Prostate gland (tissue), 2 donors: ENCODE measurements around the gene DYRK2. TPM values are rescaled to one million over a fixed set of nuclear protein-coding genes. Genes with fewer than 3 reads are reported as not detected.

Experiments
- DNase-seq: peaks from one replicate; pipeline ENCODE4 v3.0.0-alpha.2; 2019; ENCODE audit warnings: low spot score
- H3K27ac ChIP-seq, 2 donors: fragments of 200-600 bp; sonication (generic); 2 replicates each; pipeline ENCODE4 v1.5.1; 2017 to 2019
- H3K27me3 ChIP-seq: fragments of 200-600 bp; sonication (generic); replicated peaks from 2 replicates; pipeline ENCODE4 v1.5.1; 2019; ENCODE audit not compliant: insufficient read depth
- H3K36me3 ChIP-seq, 2 donors: fragments of 200-600 bp; sonication (generic); 1 replicate in 1 of 2; 2 replicates in 1 of 2; pipeline versions ENCODE4 v1.5.1 to v1.8.1; 2017 to 2019
- H3K4me1 ChIP-seq: fragments of 200-600 bp; sonication (generic); replicated peaks from 2 replicates; pipeline ENCODE4 v1.5.1; 2019
- H3K4me3 ChIP-seq, 2 donors: fragments of 200-600 bp; sonication (generic); 2 replicates each; pipeline ENCODE4 v1.5.1; 2017 to 2019
- H3K9me3 ChIP-seq: fragments of 200-600 bp; sonication (generic); 2 replicates; pipeline ENCODE4 v1.5.1; 2017
- POLR2A ChIP-seq: fragments of 450-650 bp; IDR thresholded peaks from one replicate; pipeline ENCODE4 v1.6.1; 2016; ENCODE audit warnings: antibody characterized with exemption, mild to moderate bottlenecking
- POLR2AphosphoS5 ChIP-seq: sonication (generic); formaldehyde crosslinking; IDR thresholded peaks from one replicate; pipeline ENCODE4 v1.6.1; 2017; ENCODE audit warnings: antibody characterized with exemption
- WGBS: methylation state at CpG from one replicate; pipeline ENCODE4 v1.1.5; 2018; 5-methylcytosine and 5-hydroxymethylcytosine counted together
- intact Hi-C: fragments of 100-400 bp; cut with DNase I; formaldehyde crosslinking; loops from one replicate; pipeline ENCODE4 v1.14.2; 2022
- total RNA-seq, 2 donors: library from RNA; depleted of rRNA; stranded (reverse); fragments of >200 nt; gene quantifications; one replicate each; pipeline ENCODE4 v1.1.0, GENCODE V29; 2016
- TF ChIP-seq, protein P1 (sequence below), 4 experiments: fragments of 200-600 bp in 2 of 4; fragments of 450-650 bp in 2 of 4; sonication (generic) in 2 of 4; IDR thresholded peaks; 1 replicate in 3 of 4; 2 replicates in 1 of 4; pipeline ENCODE4 v1.5.1; 2016 to 2019; ENCODE audit warnings: antibody characterized with exemption in 4 of 4, mild to moderate bottlenecking in 2 of 4, moderate library complexity in 2 of 4

Gene DYRK2
- total RNA-seq, 2 donors from 2014 or later = 16.7 to 31.9 TPM

DNA sequence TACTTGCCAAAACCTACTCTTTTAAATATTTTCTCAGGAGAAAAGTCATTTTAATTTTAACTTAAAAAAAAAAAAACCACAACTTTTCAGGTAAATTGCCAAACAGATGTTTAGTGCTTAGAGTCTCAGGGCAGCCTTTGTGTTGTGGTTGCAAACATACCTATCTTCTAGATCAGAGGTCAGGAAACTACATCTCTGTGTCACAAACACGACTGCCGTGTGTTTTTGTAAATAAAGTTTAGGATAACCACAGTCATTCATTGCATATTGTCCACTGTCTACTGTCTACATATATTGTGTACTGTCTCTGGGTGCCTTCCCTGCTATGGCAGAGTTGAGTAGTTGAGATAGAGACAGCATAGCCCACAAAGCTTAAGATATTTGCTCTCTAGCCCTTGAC lies 48.9 kb downstream of the DYRK2 start:
- no peaks in the 10 kb centered on the region for H3K4me1 ChIP-seq
- no peaks in the 10 kb centered on the region for H3K27me3 ChIP-seq
- intact Hi-C loops = no loop called here
- DNase-seq = no peak
- 71% methylated on average over 2 of the region's 2 CpGs for WGBS
- TF ChIP-seq POLR2A = no peak
- TF ChIP-seq, protein P1, sequence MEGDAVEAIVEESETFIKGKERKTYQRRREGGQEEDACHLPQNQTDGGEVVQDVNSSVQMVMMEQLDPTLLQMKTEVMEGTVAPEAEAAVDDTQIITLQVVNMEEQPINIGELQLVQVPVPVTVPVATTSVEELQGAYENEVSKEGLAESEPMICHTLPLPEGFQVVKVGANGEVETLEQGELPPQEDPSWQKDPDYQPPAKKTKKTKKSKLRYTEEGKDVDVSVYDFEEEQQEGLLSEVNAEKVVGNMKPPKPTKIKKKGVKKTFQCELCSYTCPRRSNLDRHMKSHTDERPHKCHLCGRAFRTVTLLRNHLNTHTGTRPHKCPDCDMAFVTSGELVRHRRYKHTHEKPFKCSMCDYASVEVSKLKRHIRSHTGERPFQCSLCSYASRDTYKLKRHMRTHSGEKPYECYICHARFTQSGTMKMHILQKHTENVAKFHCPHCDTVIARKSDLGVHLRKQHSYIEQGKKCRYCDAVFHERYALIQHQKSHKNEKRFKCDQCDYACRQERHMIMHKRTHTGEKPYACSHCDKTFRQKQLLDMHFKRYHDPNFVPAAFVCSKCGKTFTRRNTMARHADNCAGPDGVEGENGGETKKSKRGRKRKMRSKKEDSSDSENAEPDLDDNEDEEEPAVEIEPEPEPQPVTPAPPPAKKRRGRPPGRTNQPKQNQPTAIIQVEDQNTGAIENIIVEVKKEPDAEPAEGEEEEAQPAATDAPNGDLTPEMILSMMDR (IDR thresholded peaks at IDR 0.05) = no peak
- no peak for TF ChIP-seq POLR2AphosphoS5
- no peak overlapping the region for H3K27ac ChIP-seq
- H3K36me3 ChIP-seq = no peaks in the 10 kb centered on the region
- no peaks in the 10 kb centered on the region for H3K9me3 ChIP-seq
- no peak overlapping the region for H3K4me3 ChIP-seq

DNA sequence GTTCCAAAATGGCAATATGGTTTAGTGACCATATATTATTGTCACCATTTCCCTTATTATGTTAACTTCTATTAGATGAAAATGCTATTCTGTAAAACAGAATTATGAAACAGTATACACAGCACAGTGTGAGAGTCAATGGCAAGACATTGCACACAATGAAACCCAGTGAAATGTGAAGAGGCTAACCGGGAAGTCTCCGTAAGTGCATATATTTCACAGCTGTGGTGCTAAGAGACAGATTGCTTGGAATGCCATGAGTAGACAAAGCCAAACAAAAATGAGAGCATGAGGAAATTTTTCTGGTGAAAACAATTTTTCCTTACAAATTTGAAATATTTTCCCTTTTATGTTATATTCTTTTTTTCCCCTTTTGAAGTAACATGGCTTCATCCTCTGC lies 49.4 kb downstream of the DYRK2 start:
- TF ChIP-seq POLR2AphosphoS5 = no peak
- TF ChIP-seq POLR2A = no peak
- TF ChIP-seq, protein P1 (IDR thresholded peaks at IDR 0.05) = no peak
- no peak for DNase-seq
- intact Hi-C loops = no loop called here
- Histone ChIP-seq H3K27ac (no peak overlapping the region), H3K36me3 (no peaks in the 10 kb centered on the region), H3K9me3 (no peaks in the 10 kb centered on the region), H3K27me3 (no peaks in the 10 kb centered on the region), H3K4me1 (no peaks in the 10 kb centered on the region), H3K4me3 (no peak overlapping the region)
- WGBS = 96% methylated on average over 2 of the region's 2 CpGs

DNA sequence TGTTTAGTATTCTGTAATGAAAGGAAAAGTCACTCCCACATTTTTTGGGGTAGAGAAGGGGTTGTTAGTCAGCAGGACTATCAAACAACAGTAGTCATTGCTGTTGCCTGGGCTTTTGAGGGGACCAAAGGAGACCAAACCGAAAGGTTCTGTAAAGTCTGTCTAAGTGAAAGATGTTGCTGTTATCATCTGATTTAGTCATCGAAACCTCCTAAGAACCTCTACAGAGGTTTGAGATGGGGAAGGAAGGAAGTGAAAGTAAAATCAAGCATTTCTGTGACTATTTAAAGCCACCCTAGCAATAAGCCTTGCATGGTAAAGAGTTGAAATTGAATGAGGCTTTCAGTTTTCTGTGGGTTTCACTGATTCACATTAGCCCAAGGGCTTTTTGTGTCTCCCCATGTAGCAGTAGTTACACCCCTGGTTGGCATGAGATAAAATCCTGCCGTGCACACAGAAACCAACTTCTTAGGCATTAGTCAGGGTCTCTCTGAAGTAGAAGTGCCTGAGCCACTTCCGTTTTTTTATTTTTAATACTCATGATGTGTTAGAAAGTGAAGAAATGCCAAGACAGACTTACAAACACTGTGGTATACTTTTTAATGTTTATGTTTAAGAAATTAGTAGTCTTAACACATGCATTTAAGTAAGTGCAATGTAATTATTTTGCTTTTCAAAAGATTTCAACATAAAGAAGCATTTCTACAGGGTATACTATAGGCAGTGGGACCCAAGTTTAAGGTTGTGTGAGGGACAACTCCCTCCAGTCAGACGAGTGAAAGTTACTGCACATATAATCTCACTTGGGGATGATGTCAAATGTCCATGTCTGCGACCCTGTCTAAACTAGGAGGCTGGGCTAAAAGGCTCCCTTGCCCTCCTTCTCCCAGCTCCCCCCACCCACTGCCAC lies 50.4 kb downstream of the DYRK2 start:
- 78% methylated on average over 6 of the region's 6 CpGs for WGBS
- no peak overlapping the region for H3K27ac ChIP-seq
- no peak overlapping the region for H3K4me3 ChIP-seq
- H3K36me3 ChIP-seq = no peaks in the 10 kb centered on the region
- intact Hi-C loops = no loop called here
- H3K27me3 ChIP-seq = no peaks in the 10 kb centered on the region
- no peak for DNase-seq
- TF ChIP-seq POLR2A (no peak), POLR2AphosphoS5 (no peak)
- TF ChIP-seq, protein P1 (IDR thresholded peaks at IDR 0.05) = no peak
- H3K9me3 ChIP-seq = no peaks in the 10 kb centered on the region
- H3K4me1 ChIP-seq = no peaks in the 10 kb centered on the region

DNA sequence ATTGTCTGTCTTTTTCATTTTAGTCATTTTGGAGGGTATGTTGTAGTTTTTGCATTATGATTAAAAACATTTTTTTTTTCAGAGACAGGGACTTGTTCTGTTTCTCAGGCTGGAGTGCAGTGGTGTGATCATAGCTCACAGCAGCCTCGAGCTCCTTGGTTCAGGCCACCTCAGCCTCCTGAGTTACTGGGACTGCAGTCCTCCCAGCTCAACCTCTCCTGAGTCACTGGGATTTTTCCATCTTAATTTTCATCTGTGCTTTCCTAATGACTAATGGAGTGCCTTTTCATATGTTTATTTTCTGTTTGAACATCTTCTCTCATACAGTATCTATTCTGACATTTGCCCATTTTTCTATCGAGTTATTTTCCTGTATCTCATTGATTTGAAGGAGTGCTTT lies 52.6 kb downstream of the DYRK2 start:
- Histone ChIP-seq H3K36me3 (no peaks in the 10 kb centered on the region), H3K4me1 (no peaks in the 10 kb centered on the region), H3K27ac (no peak overlapping the region), H3K4me3 (no peak overlapping the region), H3K9me3 (no peaks in the 10 kb centered on the region), H3K27me3 (no peaks in the 10 kb centered on the region)
- intact Hi-C loops = no loop called here
- DNase-seq = no peak
- TF ChIP-seq POLR2A (no peak), POLR2AphosphoS5 (no peak)
- TF ChIP-seq, protein P1 (IDR thresholded peaks at IDR 0.05) = no peak
- WGBS = 82% methylated on average over 2 of the region's 2 CpGs

DNA sequence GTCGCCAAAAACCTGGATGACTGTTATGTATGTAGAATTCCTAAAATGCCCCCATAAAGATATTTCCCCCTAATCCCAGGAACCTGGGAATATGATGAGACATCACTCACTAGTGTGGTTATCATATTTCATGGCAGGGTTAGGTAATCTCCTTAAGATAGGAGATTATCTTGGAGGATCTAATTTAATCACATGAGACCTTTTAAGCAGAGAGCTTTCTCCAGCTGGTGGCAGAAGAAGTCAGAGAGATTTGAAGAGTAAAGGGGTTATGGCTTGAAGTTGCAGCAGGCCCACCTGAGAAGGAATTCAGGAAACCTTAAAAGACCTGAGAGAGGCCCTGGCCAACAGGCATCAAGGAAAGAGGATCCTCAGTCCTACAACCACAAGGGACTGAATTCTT lies 53.6 kb downstream of the DYRK2 start:
- Histone ChIP-seq H3K4me3 (no peak overlapping the region), H3K9me3 (no peaks in the 10 kb centered on the region), H3K4me1 (no peaks in the 10 kb centered on the region), H3K27ac (no peak overlapping the region), H3K27me3 (no peaks in the 10 kb centered on the region), H3K36me3 (no peaks in the 10 kb centered on the region)
- intact Hi-C loops = no loop called here
- TF ChIP-seq, protein P1 (IDR thresholded peaks at IDR 0.05) = no peak
- TF ChIP-seq POLR2AphosphoS5 (no peak), POLR2A (no peak)
- DNase-seq = no peak
- WGBS = 97% methylated on average over 1 of the region's 1 CpG
